Measurements from ENCODE around the gene P2RY6.
"Not testable (repeated sequence)": the region's sequence is repeated elsewhere in the genome, so short reads cannot be mapped to it uniquely, and the experiment has no call there.

P2RY6 gene

GRCh38 chr11:73259406-73260126 is 12.6 kb upstream of the P2RY6 start:
- DNase-seq (ENCODE audit: low read depth in 1 of 2, low spot score in 1 of 2), result no peak

DNA sequence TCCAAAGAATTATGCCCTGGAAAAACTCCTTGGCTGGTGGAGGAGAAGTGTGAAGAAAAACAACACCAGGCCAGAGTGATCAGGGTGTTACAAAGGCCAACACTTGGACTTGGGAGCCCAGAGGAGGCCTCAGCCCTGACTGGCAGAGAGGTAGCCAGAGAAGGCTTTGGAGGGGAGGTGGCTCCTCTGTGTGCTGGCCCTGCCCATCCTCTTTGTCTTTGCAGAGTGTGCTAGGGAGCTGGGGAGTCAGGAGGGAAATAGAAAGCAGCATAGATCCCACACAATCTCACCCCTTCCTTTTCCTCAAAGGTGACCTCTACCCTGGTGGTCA is 12.0 kb upstream of the P2RY6 start:
- no peak for DNase-seq (ENCODE audit: low read depth in 1 of 2, low spot score in 1 of 2)

GRCh38 chr11:73262851-73263495 is 9.2 kb upstream of the P2RY6 start:
- no peak for DNase-seq (ENCODE audit: low read depth in 1 of 2, low spot score in 1 of 2)

GRCh38 chr11:73263640-73264039 is 8.5 kb upstream of the P2RY6 start:
- no peak for DNase-seq (ENCODE audit: low read depth in 1 of 2, low spot score in 1 of 2)

- DNase-seq (ENCODE audit: low read depth in 1 of 2, low spot score in 1 of 2), result no peak
Observed at GRCh38 chr11:73265278-73265810, 6.8 kb upstream of the P2RY6 start.

GRCh38 chr11:73265853-73266645 is 6.1 kb upstream of the P2RY6 start:
- DNase-seq (ENCODE audit: low read depth in 1 of 2, low spot score in 1 of 2), result no peak

GRCh38 chr11:73266646-73267020 is 5.5 kb upstream of the P2RY6 start:
- DNase-seq (ENCODE audit: low read depth in 1 of 2, low spot score in 1 of 2), result no peak

DNA sequence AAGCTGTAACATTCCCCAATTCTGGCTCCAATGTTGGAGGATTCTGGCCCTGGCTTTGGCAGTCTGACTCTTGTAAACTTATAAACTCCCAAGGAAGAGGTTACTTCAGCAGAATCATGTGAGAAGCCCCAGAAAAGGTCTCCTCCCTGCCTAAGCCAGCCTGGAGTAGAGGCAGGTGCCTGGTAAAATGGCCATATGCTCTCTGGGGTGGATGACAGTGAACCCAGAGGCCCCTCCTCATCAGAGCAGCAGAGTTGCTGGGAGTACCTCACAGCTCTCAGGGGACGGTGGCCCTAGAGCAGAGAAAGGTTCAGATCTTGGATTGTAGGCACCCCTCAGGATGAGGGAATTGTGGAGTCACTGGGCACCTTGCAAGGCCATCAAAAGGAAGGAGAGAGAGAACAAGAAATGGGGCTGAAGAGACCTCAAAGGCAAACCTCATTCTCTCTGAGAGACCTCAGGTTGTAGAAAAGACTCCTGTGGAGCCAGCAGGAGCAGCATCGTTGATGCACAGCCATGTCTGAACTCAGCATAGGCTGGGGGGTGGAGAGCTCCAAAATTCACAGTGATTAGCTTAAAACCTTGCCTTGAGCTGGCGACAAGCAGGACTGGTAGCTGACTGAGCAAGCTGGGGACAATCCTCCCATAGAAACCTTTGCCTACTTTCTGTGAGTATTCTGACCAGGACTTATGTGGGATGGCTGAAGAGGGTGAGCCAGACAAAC is 4.9 kb upstream of the P2RY6 start:
- no peak for DNase-seq (ENCODE audit: low read depth in 1 of 2, low spot score in 1 of 2)

DNA sequence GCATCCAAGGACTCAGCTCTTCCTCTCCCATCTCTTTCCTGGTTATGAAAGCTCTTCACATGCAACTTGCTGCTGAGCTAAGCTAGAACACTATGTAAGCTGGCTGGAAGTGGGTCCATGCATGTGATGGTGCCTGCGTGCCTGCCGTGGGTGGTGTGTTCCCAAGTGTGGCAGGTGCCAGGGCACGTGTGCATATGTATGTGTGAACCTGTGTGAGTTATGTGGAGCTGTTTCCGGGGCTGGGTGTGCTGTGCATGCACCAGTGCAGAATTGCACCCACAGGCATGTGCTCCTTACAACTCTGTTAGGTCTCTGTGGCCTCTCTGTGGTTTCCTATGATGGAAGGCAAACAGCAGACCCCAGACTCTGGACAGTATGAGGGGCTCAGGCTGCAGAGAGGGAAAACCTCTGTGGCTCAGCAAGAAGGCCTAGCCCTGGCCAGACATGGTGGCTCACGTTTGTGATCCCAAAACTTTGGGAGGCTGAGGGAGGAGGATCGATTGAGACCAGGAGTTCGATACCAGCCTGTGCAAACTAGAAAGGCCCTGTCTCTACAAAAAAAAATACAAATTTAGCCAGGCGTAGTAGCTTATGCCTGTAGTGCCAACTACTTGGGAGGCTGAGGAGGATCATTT is 4.1 kb upstream of the P2RY6 start:
- no peak for DNase-seq (ENCODE audit: low read depth in 1 of 2, low spot score in 1 of 2)

DNA sequence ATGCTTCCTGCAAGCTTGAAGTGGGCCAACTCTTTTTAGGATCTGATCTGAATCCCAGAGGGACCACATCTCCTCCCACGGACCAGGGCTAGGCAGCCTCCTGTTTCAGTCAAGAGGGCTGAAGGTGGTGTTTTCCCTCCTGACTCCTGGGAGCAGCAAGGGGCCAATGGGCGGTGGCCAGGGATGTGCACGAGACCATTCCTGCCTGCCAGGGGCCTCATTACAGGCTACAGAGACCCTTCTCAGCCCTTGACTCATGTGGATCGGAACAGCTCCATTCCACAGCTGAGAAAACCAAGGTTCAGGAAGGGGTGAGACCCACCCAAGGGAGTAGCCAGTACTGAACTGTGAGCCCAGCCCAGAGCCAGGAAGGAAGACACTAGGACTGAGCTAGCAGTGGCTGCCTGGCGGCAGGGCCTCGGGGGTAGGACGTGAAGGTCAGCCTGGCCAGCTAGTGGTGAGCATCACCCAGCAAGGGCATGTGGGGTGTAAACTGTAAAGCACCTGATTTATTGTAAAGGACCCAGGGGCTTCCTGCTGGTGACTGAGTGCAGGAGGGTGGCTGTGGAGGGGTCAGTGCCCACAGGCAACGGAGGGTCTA is 3.4 kb upstream of the P2RY6 start:
- no peak for DNase-seq (ENCODE audit: low read depth in 1 of 2, low spot score in 1 of 2)

GRCh38 chr11:73269459-73270015 is 2.6 kb upstream of the P2RY6 start:
- DNase-seq (ENCODE audit: low read depth in 1 of 2, low spot score in 1 of 2), result no peak

GRCh38 chr11:73270016-73270854 is 1.9 kb upstream of the P2RY6 start:
- no peak for DNase-seq (ENCODE audit: low read depth in 1 of 2, low spot score in 1 of 2)

DNA sequence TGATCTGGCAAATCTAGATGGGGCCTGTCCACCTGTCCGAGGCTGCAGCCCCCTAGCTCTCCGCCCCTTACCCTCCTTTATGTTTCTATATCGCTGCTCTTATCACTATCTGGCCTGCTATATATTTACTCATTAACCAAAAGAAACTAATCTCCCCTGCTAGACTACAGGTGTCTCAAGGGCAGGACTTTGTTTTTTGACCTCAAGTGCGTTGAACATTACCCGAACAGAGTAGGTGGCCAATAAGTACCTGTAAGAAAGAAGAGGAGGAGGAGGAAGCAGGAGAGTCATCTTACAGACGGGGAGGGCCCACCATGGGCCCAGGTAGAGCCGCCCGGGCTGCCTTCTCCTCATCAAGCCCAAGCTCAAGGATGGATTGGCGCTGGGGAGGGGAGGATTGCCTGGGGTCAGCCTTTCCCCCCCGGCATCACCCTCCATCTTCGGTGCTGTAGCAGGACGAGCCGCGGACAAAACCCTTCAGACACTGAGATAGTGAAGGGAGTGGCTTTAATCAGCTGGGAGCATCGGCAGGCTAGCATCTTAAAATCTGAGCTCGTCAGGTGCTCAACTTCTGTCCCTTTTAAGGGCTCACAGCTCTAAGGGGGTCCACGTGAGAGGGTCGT is 1.2 kb upstream of the P2RY6 start:
- DNase-seq (ENCODE audit: low read depth in 1 of 2, low spot score in 1 of 2), result no peak

- DNase-seq (ENCODE audit: low read depth in 1 of 2, low spot score in 1 of 2), result not testable (repeated sequence)
Observed at GRCh38 chr11:73271478-73271865, 666 bp upstream of the P2RY6 start.

GRCh38 chr11:73272680-73273038 is 521 bp downstream of the P2RY6 start:
- no peak for DNase-seq (ENCODE audit: low read depth in 1 of 2, low spot score in 1 of 2)

GRCh38 chr11:73273222-73273895 is 1.2 kb downstream of the P2RY6 start:
- DNase-seq (ENCODE audit: low read depth in 1 of 2, low spot score in 1 of 2), result no peak

DNA sequence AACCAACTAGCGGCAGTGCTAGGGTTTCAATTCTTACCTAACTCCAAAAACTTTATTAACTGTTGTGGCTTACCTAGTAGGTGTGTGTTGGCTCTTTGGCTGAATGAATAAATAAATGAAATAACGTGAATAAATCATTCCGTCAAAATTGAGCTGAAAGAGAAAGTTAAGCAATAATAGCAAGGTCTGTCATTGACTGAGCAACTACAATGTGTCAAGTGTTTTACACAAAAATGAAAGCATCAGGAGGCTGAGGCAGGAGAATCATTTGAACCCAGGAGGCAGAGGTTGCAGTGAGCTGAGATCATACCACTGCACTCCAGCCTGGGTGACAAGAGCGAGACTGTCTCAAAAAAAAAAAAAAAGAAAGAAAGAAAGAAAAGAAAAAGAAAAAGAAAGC is 2.1 kb downstream of the P2RY6 start:
- DNase-seq (ENCODE audit: low read depth in 1 of 2, low spot score in 1 of 2), result not testable (repeated sequence)

DNA sequence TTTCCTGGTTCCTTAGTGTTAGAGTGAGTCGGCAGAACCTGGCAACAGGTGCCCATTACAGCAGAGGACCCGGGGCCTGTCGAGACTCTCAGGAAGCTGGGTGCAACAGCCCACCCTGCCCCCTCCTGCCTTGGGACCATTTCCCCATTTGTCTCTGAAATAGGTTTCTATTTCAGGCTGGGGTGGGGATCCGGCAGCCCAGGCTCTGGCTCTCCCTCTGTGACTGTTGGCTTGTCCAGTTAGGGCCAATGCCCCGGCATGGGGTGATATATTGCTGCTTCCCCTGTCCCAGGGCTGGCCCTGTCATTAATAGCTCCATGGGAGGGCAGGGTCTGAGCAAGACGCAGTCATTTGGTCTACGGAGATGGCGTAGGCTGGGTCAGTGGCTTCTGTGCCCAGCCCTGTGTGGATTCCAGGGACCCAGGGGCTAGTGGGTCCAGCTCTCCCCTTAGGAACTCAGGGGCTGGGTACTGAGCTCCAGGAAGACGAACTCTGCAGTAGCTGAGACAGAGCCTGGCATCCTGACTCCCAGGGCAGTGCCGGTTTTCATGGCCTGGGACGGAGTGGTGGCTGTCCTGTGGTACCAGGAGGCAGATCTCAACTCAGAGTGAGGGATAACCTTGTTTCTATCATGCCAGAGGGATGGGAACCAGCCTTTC is 2.7 kb downstream of the P2RY6 start:
- DNase-seq (ENCODE audit: low read depth in 1 of 2, low spot score in 1 of 2), result no peak
